Sigmoid colon (tissue), 4 donors: ENCODE data around the gene RASGRP2.

Experiments
- POLR2A ChIP-seq, 2 donors: fragments of 450-650 bp; IDR thresholded peaks; one replicate each; pipeline ENCODE4 v1.6.1; 2016; ENCODE audit warnings: antibody characterized with exemption in 2 of 2, mild to moderate bottlenecking in 2 of 2, moderate library complexity in 2 of 2
- POLR2AphosphoS5 ChIP-seq, 4 donors: sonication (generic); formaldehyde crosslinking; IDR thresholded peaks; one replicate each; pipeline ENCODE4 v1.6.1; 2017; ENCODE audit warnings: antibody characterized with exemption in 4 of 4
- TF ChIP-seq, protein P1 (sequence below), 4 experiments: fragments of 450-650 bp in 3 of 4; fragments of 200-600 bp in 1 of 4; IDR thresholded peaks; one replicate each; pipeline ENCODE4 v1.5.1; 2016 to 2019; ENCODE audit warnings: antibody characterized with exemption in 4 of 4, mild to moderate bottlenecking in 3 of 4, moderate library complexity in 2 of 4

GRCh38 chr11:64754919-64755662, 11.1 kb upstream of the RASGRP2 start:
- TF ChIP-seq, protein P1, sequence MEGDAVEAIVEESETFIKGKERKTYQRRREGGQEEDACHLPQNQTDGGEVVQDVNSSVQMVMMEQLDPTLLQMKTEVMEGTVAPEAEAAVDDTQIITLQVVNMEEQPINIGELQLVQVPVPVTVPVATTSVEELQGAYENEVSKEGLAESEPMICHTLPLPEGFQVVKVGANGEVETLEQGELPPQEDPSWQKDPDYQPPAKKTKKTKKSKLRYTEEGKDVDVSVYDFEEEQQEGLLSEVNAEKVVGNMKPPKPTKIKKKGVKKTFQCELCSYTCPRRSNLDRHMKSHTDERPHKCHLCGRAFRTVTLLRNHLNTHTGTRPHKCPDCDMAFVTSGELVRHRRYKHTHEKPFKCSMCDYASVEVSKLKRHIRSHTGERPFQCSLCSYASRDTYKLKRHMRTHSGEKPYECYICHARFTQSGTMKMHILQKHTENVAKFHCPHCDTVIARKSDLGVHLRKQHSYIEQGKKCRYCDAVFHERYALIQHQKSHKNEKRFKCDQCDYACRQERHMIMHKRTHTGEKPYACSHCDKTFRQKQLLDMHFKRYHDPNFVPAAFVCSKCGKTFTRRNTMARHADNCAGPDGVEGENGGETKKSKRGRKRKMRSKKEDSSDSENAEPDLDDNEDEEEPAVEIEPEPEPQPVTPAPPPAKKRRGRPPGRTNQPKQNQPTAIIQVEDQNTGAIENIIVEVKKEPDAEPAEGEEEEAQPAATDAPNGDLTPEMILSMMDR (IDR thresholded peaks at IDR 0.05) = no peak
- TF ChIP-seq POLR2A (IDR thresholded peaks at IDR 0.05) (no peak), POLR2AphosphoS5 (IDR thresholded peaks at IDR 0.05) (no peak)
